ENCODE data around the gene TNFSF12.
"Not testable (repeated sequence)": the region's sequence is repeated elsewhere in the genome, so short reads cannot be mapped to it uniquely, and the experiment has no call there.

TNFSF12 gene

GRCh38 chr17:7588553-7589203 is 39.8 kb downstream of the TNFSF12 start:
- no peak for DNase-seq

DNA sequence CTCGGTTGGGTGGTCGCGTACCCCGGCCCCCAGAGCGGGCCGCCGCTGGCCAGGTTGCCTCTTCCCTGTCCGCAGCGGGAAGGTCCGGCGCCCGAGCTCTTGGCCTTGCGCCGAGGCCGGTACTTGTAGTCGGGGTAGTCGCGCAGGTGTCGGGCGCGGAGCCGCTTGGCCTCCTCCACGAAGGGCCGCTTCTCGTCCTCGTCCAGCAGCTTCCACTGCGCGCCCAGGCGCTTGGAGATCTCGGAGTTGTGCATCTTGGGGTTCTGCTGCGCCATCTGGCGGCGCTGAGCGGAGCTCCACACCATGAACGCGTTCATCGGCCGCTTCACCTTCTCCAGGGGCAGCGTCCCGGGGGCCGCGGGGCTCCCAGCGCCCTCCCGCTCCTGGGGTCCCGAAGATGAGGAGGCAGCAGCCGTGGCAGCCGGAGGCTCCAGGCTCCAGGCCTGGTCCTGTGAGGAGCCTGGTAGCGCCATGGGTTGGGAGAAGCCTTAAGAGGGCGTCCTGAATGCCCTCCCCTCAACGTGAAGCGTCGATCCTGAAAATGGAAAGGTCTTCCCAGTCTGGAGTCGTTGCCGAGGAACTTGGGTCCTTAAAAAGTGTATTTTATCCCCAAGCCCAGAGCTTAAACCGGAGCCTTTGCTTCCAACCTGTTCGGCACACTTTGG is 40.5 kb downstream of the TNFSF12 start:
- DNase-seq: peak; percentile 87 to 92 (median 89)

- DNase-seq: no peak
Observed at GRCh38 chr17:7589891-7590691, 41.2 kb downstream of the TNFSF12 start, which contains the start of gene SOX15. Gene SOX15, minus strand, starts transcription at chr17:7590094. Its CDS starts 418 bp downstream, at chr17:7589676.

DNA sequence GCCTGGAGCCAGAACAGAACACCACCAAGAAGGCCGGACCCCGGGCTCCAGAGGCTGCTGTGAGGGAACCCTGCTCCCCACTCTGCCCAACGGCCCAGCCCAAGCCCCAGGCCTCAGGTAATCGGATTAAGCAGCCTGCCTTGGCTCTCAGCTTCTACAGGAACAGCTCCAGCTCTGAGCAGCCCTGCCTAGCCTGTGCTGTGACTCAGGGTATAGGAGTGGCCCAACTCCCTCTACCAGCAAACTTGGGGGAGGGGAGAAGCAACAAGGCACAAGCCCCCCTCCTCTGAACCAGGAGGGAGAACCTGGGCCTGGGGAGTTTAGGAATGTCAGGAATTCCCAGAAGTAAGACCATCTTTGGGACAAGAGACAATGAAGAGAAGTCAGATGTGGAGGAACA is 41.9 kb downstream of the TNFSF12 start:
- DNase-seq: no peak

DNA sequence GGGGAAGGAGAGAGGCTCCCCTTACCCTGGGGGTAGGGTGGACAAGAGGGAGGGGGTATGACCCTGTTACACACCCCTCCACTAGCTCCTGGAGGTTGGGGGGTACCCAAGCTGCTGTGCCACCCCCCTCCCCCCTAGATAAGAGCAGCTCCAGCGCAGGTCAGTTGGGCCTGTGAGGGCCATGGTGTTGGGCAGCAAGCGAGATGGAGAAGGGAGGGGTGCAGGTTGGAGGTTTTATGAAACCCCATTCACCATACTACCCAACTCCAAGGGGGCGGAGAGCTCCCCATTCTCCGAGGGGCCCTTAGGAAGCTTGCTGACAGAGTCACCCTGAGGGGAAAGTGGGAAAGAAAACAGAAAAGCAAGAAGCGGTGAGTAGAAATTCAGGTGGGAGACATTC is 42.7 kb downstream of the TNFSF12 start:
- no peak for DNase-seq

DNA sequence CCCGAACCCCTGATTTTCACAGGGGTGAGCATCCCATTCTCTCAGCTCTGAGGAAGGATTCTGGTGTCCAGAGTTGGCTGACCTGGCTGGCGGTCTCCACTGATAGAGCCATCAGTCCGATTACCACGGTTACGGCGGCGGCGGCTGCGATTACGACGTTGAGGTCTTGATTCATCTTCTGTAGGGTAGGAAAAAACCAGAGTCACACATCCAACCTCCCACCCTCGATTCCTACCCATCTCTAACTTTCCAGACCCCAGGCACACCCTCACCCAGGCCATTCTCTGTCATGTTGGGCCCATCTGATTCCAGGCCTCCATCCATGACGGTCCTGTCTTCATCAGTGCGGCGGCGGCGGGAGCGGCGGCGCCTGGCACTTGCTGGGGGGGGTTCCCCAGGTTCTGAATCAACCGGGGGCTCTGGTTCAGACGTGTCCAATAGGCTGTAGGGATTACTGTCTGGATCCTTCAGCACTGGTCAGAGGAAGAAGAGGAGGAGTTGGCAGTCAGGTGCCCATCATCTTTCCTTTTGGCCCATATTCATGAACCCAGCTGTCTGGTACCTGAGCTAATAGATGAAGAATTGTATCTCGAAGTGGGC is 43.7 kb downstream of the TNFSF12 start:
- DNase-seq: no peak

- no peak for DNase-seq
Observed at GRCh38 chr17:7593296-7593695, 44.4 kb downstream of the TNFSF12 start.

GRCh38 chr17:7597561-7597960 is 48.7 kb downstream of the TNFSF12 start:
- DNase-seq: not testable (repeated sequence)

DNA sequence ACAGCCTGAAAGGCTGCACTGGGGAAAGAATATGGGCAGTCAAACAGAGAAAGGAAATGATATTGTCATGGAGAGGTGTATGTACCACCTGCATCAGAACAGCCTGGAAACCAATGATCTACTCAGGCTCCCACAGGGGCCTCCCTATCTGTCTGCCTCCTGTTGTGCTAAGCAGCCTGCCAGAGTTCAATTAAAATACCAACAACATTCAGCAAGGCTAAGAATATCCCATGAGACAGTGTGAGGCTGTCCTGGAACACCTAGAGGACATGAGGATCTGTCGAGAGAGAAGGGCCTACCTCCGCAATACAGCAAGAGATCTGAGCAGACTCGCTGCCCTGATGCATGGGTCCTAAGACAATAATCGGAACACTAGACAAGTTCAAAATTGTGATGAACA is 57.4 kb downstream of the TNFSF12 start:
- DNase-seq: no peak
